CD4-positive, CD25-positive, alpha-beta regulatory T cell (primary cell): ENCODE measurements around the gene PHACTR2. TPM values are rescaled to one million over a fixed set of nuclear protein-coding genes. Genes with fewer than 3 reads are reported as not detected.

Experiments
- ATAC-seq, 2 donors: fragments of 150-1000 bp; cut with Tn5 transposase; one replicate each; pipeline ENCODE4 v1.10.0; 2021; ENCODE audit warnings: low read depth in 2 of 2, moderate number of reproducible peaks in 2 of 2, moderate library complexity in 1 of 2
- DNase-seq, 3 donors: peaks; one replicate each; pipeline versions ENCODE4 v3.0.0 to v3.0.0-alpha.2; 2012 to 2022; ENCODE audit warnings: mixed read lengths in 1 of 3
- H3K27ac ChIP-seq: one replicate; pipeline ENCODE4 v1.7.0; 2013; ENCODE audit warnings: mild to moderate bottlenecking, low read length; ENCODE audit not compliant: insufficient read depth, poor library complexity, severe bottlenecking
- H3K27me3 ChIP-seq: one replicate; pipeline ENCODE4 v1.7.0; 2013; ENCODE audit warnings: low read length; ENCODE audit not compliant: control insufficient read depth, insufficient read depth
- H3K36me3 ChIP-seq: one replicate; pipeline ENCODE4 v1.7.0; 2013; ENCODE audit warnings: mild to moderate bottlenecking, low read length, moderate library complexity; ENCODE audit not compliant: control insufficient read depth, insufficient read depth
- H3K4me1 ChIP-seq: 2 replicates; pipeline ENCODE4 v1.7.0; 2013; ENCODE audit warnings: mild to moderate bottlenecking, low read length; ENCODE audit not compliant: insufficient read depth, control insufficient read depth, poor library complexity, severe bottlenecking
- H3K4me3 ChIP-seq: one replicate; pipeline ENCODE4 v1.7.0; 2013; ENCODE audit warnings: low read depth, mild to moderate bottlenecking, low read length, moderate library complexity
- H3K9me3 ChIP-seq, 2 experiments: 1 replicate in 1 of 2; 2 replicates in 1 of 2; pipeline ENCODE4 v1.7.0; 2013; ENCODE audit warnings: low read length in 2 of 2, mild to moderate bottlenecking in 1 of 2, moderate library complexity in 1 of 2; ENCODE audit not compliant: control insufficient read depth in 2 of 2
- H3K27ac Mint-ChIP-seq, 3 donors: one replicate each; pipeline ENCODE4 v1.8.0; 2020 to 2022; ENCODE audit warnings: mild to moderate bottlenecking in 3 of 3, mixed read lengths in 3 of 3, moderate library complexity in 2 of 3
- H3K27me3 Mint-ChIP-seq: one replicate; pipeline ENCODE4 v1.8.0; 2022; ENCODE audit warnings: mild to moderate bottlenecking, mixed read lengths
- H3K36me3 Mint-ChIP-seq: one replicate; pipeline ENCODE4 v1.8.0; 2020; ENCODE audit warnings: mixed read lengths
- H3K4me1 Mint-ChIP-seq, 4 donors: one replicate each; pipeline ENCODE4 v1.8.0; 2020 to 2022; ENCODE audit warnings: mixed read lengths in 4 of 4, mild to moderate bottlenecking in 1 of 4
- H3K4me3 Mint-ChIP-seq, 4 donors: one replicate each; pipeline ENCODE4 v1.8.0; 2020 to 2022; ENCODE audit warnings: mild to moderate bottlenecking in 4 of 4, mixed read lengths in 4 of 4, moderate library complexity in 3 of 4
- H3K9me3 Mint-ChIP-seq, 7 donors: one replicate each; pipeline ENCODE4 v1.8.0; 2020 to 2022; ENCODE audit warnings: mixed read lengths in 7 of 7, mild to moderate bottlenecking in 3 of 7, moderate library complexity in 2 of 7
- polyA plus RNA-seq, 4 donors: library from polyadenylated mRNA; unstranded; fragments of 300-500 nt; fragmentation: Illumina TruSeq; gene quantifications; one replicate each; pipeline ENCODE4 v1.2.3, GENCODE V29; 2021
- total RNA-seq: library from RNA; stranded (reverse); gene quantifications from one replicate; pipeline ENCODE4 v1.2.3, GENCODE V29; 2022

PHACTR2 gene
- total and polyA plus RNA-seq, 5 donors from 2014 or later, result 16.1 to 70.2 (median 29.8) TPM

GRCh38 chr6:143744551-143745165 is 66.9 kb downstream of the PHACTR2 start:
- Histone ChIP-seq H3K27ac (no peak overlapping the region), H3K4me1 (no peaks in the 10 kb centered on the region), H3K9me3 (no peaks in the 10 kb centered on the region), H3K27me3 (no peaks in the 10 kb centered on the region), H3K36me3 (peaks cover 10% of the 10 kb centered on the region), H3K4me3 (no peak overlapping the region)
- Mint-ChIP-seq H3K4me1 (peaks cover 7 to 14% (median 12%) of the 10 kb centered on the region in 4 donors), H3K36me3 (peaks cover 5% of the 10 kb centered on the region), H3K27ac (peak overlapping the region in 1 of 3 donors; percentile 48), H3K9me3 (peaks cover 0 to 1% (median 0%) of the 10 kb centered on the region in 7 donors), H3K27me3 (no peaks in the 10 kb centered on the region), H3K4me3 (no peak overlapping the region)
- DNase-seq (no peak), ATAC-seq (no peak)

GRCh38 chr6:143745166-143746133 is 67.7 kb downstream of the PHACTR2 start:
- H3K36me3 Mint-ChIP-seq, result peaks cover 5% of the 10 kb centered on the region
- no peak for DNase-seq
- Histone ChIP-seq H3K36me3 (peaks cover 10% of the 10 kb centered on the region), H3K27me3 (no peaks in the 10 kb centered on the region), H3K9me3 (no peaks in the 10 kb centered on the region), H3K27ac (no peak overlapping the region), H3K4me1 (no peaks in the 10 kb centered on the region), H3K4me3 (no peak overlapping the region)
- no peak for ATAC-seq
- no peaks in the 10 kb centered on the region for H3K27me3 Mint-ChIP-seq
- no peak overlapping the region for H3K4me3 Mint-ChIP-seq
- peak overlapping the region in 1 of 3 donors; percentile 18 for H3K27ac Mint-ChIP-seq
- H3K9me3 Mint-ChIP-seq, result peaks cover 0 to 1% (median 0%) of the 10 kb centered on the region in 7 donors
- peaks cover 5 to 12% (median 11%) of the 10 kb centered on the region in 4 donors for H3K4me1 Mint-ChIP-seq

- DNase-seq (no peak), ATAC-seq (no peak)
- no peak overlapping the region for H3K27ac Mint-ChIP-seq
- H3K4me1 Mint-ChIP-seq, result peaks cover 15 to 20% (median 17%) of the 10 kb centered on the region in 4 donors
- no peaks in the 10 kb centered on the region for H3K27me3 ChIP-seq
- peaks cover 11% of the 10 kb centered on the region for H3K36me3 ChIP-seq
- H3K9me3 ChIP-seq, result no peaks in the 10 kb centered on the region
- no peak overlapping the region for H3K27ac ChIP-seq
- no peaks in the 10 kb centered on the region for H3K4me1 ChIP-seq
- H3K4me3 ChIP-seq, result no peak overlapping the region
- H3K27me3 Mint-ChIP-seq, result no peaks in the 10 kb centered on the region
- H3K4me3 Mint-ChIP-seq, result no peak overlapping the region
- peaks cover 0 to 1% (median 0%) of the 10 kb centered on the region in 7 donors for H3K9me3 Mint-ChIP-seq
- peaks cover 11% of the 10 kb centered on the region for H3K36me3 Mint-ChIP-seq
Observed at GRCh38 chr6:143746202-143747119, 68.7 kb downstream of the PHACTR2 start.

GRCh38 chr6:143747347-143747842 is 69.6 kb downstream of the PHACTR2 start:
- Histone ChIP-seq H3K9me3 (no peaks in the 10 kb centered on the region), H3K36me3 (peaks cover 12% of the 10 kb centered on the region), H3K27me3 (no peaks in the 10 kb centered on the region), H3K4me3 (no peak overlapping the region), H3K4me1 (no peaks in the 10 kb centered on the region), H3K27ac (no peak overlapping the region)
- Mint-ChIP-seq H3K27me3 (no peaks in the 10 kb centered on the region), H3K4me3 (no peak overlapping the region), H3K9me3 (no peaks in the 10 kb centered on the region), H3K36me3 (peaks cover 15% of the 10 kb centered on the region), H3K27ac (no peak overlapping the region), H3K4me1 (peaks cover 18 to 24% (median 20%) of the 10 kb centered on the region in 4 donors)
- ATAC-seq (no peak), DNase-seq (no peak)

GRCh38 chr6:143749891-143750290 is 72.1 kb downstream of the PHACTR2 start:
- H3K27me3 Mint-ChIP-seq, result no peaks in the 10 kb centered on the region
- peaks cover 21% of the 10 kb centered on the region for H3K36me3 Mint-ChIP-seq

GRCh38 chr6:143750877-143751276 is 73.1 kb downstream of the PHACTR2 start:
- no peaks in the 10 kb centered on the region for H3K4me1 ChIP-seq
- H3K9me3 ChIP-seq, result no peaks in the 10 kb centered on the region
- H3K36me3 Mint-ChIP-seq, result peaks cover 29% of the 10 kb centered on the region
- no peaks in the 10 kb centered on the region for H3K27me3 ChIP-seq
- H3K36me3 ChIP-seq, result peaks cover 20% of the 10 kb centered on the region
- H3K9me3 Mint-ChIP-seq, result no peaks in the 10 kb centered on the region
- H3K4me3 ChIP-seq, result no peak overlapping the region
- H3K27me3 Mint-ChIP-seq, result no peaks in the 10 kb centered on the region
- DNase-seq (no peak), ATAC-seq (no peak)
- H3K27ac Mint-ChIP-seq, result peak overlapping the region in 2 of 3 donors; percentile 22 to 33
- H3K27ac ChIP-seq, result no peak overlapping the region
- peaks cover 14 to 20% (median 17%) of the 10 kb centered on the region in 4 donors for H3K4me1 Mint-ChIP-seq
- H3K4me3 Mint-ChIP-seq, result no peak overlapping the region

More at GRCh38 chr6:143749891-143750290, 72.1 kb downstream of the PHACTR2 start:
- Histone ChIP-seq H3K9me3 (no peaks in the 10 kb centered on the region), H3K27me3 (no peaks in the 10 kb centered on the region), H3K36me3 (peaks cover 17% of the 10 kb centered on the region), H3K4me1 (no peaks in the 10 kb centered on the region), H3K4me3 (no peak overlapping the region), H3K27ac (no peak overlapping the region)
- DNase-seq (no peak), ATAC-seq (no peak)
- Mint-ChIP-seq H3K4me1 (peaks cover 14 to 24% (median 21%) of the 10 kb centered on the region in 4 donors), H3K27ac (no peak overlapping the region), H3K4me3 (no peak overlapping the region), H3K9me3 (no peaks in the 10 kb centered on the region)

GRCh38 chr6:143752459-143752858 is 74.7 kb downstream of the PHACTR2 start:
- no peak for ATAC-seq
- Mint-ChIP-seq H3K27me3 (no peaks in the 10 kb centered on the region), H3K4me3 (no peak overlapping the region), H3K9me3 (no peaks in the 10 kb centered on the region), H3K4me1 (peaks cover 11 to 14% (median 13%) of the 10 kb centered on the region in 4 donors), H3K27ac (no peak overlapping the region), H3K36me3 (peaks cover 31% of the 10 kb centered on the region)
- no peak for DNase-seq
- Histone ChIP-seq H3K4me3 (no peak overlapping the region), H3K27ac (no peak overlapping the region), H3K4me1 (no peaks in the 10 kb centered on the region), H3K9me3 (no peaks in the 10 kb centered on the region), H3K27me3 (no peaks in the 10 kb centered on the region), H3K36me3 (peaks cover 25% of the 10 kb centered on the region)
